ENCODE results near the gene EPHA3. TPM values are rescaled to one million over a fixed set of nuclear protein-coding genes. Genes with fewer than 3 reads are reported as not detected.
A peak's percentile ranks its signal among the peaks of the same experiment; 100 is the strongest.

Gene EPHA3
- total and polyA plus RNA-seq, 9 donors = 1.0 to 6.9 (median 2.9) TPM

DNA sequence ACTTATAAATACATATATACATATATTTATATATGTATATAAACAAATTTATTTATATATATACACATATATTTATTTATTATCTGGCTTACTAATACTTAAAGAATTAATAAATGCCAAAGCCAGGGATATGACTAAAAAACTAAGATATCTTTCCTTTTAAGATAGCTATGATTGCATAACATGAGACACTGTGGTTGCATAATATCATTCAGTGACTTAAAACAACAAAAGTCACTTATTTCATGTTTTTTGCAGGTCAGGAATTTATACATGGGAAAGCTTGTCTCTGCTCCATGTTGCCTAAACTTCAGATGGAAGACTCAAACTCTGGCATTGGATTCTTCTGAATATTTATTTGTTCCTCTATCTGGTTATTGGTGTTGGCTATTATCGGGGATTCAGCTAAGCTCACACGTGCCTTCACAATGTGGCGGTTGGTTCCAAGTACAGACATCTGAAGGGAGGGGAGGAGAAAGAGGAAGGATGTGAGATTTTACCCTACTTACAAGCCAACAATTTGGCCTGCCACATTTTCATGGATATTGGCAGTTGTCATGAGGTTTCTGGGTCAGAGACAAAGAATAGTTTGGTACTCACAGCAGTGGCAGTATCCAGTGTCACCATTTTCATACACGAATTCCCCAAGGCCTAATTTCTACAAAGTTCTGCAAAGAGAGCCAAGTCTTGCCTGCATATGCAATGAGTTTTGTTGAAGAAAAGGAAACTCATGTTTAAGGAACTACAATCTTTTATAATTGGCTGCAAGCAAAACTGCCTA, 381.6 kb downstream of the EPHA3 start:
- no peak overlapping the region for H3K4me3 ChIP-seq
- intact Hi-C loops (cut with DNase I) = no loop called here
- no peak overlapping the region for H3K27ac ChIP-seq
- no peaks in the 10 kb centered on the region for H3K4me1 ChIP-seq (ENCODE audit: insufficient read depth)
- 79 to 92% (median 91%) methylated on average over 4 of the region's 4 CpGs for WGBS, 3 donors
- DNase-seq = no peak
- H3K27me3 ChIP-seq = no peaks in the 10 kb centered on the region
- no peaks in the 10 kb centered on the region for H3K9me3 ChIP-seq
- H3K36me3 ChIP-seq = no peaks in the 10 kb centered on the region
- TF ChIP-seq, protein P1, sequence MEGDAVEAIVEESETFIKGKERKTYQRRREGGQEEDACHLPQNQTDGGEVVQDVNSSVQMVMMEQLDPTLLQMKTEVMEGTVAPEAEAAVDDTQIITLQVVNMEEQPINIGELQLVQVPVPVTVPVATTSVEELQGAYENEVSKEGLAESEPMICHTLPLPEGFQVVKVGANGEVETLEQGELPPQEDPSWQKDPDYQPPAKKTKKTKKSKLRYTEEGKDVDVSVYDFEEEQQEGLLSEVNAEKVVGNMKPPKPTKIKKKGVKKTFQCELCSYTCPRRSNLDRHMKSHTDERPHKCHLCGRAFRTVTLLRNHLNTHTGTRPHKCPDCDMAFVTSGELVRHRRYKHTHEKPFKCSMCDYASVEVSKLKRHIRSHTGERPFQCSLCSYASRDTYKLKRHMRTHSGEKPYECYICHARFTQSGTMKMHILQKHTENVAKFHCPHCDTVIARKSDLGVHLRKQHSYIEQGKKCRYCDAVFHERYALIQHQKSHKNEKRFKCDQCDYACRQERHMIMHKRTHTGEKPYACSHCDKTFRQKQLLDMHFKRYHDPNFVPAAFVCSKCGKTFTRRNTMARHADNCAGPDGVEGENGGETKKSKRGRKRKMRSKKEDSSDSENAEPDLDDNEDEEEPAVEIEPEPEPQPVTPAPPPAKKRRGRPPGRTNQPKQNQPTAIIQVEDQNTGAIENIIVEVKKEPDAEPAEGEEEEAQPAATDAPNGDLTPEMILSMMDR (IDR thresholded peaks at IDR 0.05) = no peak
- TF ChIP-seq EP300 (IDR thresholded peaks at IDR 0.05) = no peak
- TF ChIP-seq POLR2A (IDR thresholded peaks at IDR 0.05) = no peak

DNA sequence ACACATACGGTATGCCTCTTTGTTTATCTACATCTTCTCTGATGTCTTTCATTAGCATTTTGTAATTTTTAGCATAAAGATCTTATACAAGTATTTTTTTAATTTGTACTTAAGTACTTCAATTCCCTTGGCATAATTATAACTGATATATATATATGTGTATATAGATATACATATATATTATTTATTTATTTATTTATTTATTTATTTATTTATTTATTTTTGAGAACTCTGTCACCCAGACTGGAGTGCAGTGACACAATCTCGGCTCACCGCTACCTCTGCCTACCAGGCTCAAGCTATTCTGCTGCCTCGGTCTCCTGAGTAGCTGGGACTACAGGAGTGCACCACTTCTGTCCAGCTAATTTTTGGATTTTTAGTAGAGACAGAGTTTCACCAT, 382.7 kb downstream of the EPHA3 start:
- no peak overlapping the region for H3K4me3 ChIP-seq
- H3K36me3 ChIP-seq = no peaks in the 10 kb centered on the region
- no peak overlapping the region for H3K27ac ChIP-seq
- DNase-seq = no peak
- H3K9me3 ChIP-seq = no peaks in the 10 kb centered on the region
- intact Hi-C loops (cut with DNase I) = no loop called here
- no peaks in the 10 kb centered on the region for H3K4me1 ChIP-seq (ENCODE audit: insufficient read depth)
- no peaks in the 10 kb centered on the region for H3K27me3 ChIP-seq
- TF ChIP-seq, protein P1 (IDR thresholded peaks at IDR 0.05) = no peak
- TF ChIP-seq POLR2A (IDR thresholded peaks at IDR 0.05) (no peak), EP300 (IDR thresholded peaks at IDR 0.05) (no peak)
- 97 to 99% (median 98%) methylated on average over 4 of the region's 4 CpGs for WGBS, 3 donors

DNA sequence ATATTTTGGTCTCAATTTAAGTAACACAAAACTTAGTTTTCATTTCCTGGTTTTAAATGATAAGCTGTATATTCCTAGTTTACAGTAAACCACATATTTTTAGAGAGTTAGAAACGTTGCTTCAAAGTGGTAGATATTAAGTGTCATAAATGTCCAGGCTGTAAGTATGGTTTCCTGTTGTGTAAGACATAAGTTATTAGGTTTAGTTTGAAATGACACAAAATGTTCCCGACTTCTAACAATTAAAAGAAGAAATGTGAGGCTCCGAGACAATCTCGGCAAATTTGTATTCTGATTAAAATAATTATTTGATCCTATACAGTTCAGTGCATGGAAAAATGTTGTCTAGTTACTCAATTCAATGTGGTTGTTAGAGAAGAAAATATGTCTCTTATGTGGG, 387.3 kb downstream of the EPHA3 start:
- intact Hi-C loops (cut with DNase I) = no loop called here
- Histone ChIP-seq H3K9me3 (no peaks in the 10 kb centered on the region), H3K36me3 (no peaks in the 10 kb centered on the region), H3K27me3 (no peaks in the 10 kb centered on the region), H3K27ac (no peak overlapping the region), H3K4me3 (no peak overlapping the region), H3K4me1 (ENCODE audit: insufficient read depth) (no peaks in the 10 kb centered on the region)
- TF ChIP-seq EP300 (IDR thresholded peaks at IDR 0.05) (no peak), POLR2A (IDR thresholded peaks at IDR 0.05) (no peak)
- TF ChIP-seq, protein P1 (IDR thresholded peaks at IDR 0.05) = no peak
- WGBS, 3 donors = 70 to 79% (median 75%) methylated on average over 4 of the region's 4 CpGs
- no peak for DNase-seq

DNA sequence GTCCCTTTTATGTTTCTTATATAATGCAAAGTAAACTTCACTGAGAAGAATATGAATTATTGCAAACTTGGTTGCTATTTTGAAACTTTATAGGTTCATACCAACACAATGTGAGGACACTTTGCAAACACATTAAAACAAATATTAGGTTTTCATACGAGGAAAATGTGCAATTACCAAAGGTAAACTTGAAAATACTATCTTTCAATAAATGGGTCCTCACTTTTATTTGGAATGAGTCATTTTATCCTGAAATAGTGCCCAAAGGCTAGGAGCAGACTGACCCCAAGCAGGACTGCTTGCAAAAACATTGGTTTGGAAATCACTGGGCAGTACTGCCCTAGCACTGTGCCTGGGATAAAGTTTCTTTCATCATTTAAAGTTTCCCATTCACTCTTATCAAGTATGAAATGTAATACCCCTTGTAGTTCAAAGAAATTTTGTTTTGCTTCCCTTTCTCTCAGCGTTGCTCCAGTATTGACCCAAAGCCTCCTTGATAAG, 396.5 kb downstream of the EPHA3 start:
- Histone ChIP-seq H3K27ac (no peak overlapping the region), H3K9me3 (no peaks in the 10 kb centered on the region), H3K4me1 (ENCODE audit: insufficient read depth) (peaks cover 8% of the 10 kb centered on the region), H3K36me3 (no peaks in the 10 kb centered on the region), H3K4me3 (no peak overlapping the region), H3K27me3 (no peaks in the 10 kb centered on the region)
- intact Hi-C loops (cut with DNase I) = no loop called here
- no peak for DNase-seq
- 13 to 42% (median 16%) methylated on average over 2 of the region's 2 CpGs for WGBS, 3 donors
- no peak for TF ChIP-seq EP300 (IDR thresholded peaks at IDR 0.05)
- TF ChIP-seq, protein P1 (IDR thresholded peaks at IDR 0.05) = peak in 1 of 3 donors; percentile 5

Measured in ovary (tissue), 9 donors.